GM13977 (cell line): ENCODE results near the gene PCDHGB6.
A peak's percentile ranks its signal among the peaks of the same experiment; 100 is the strongest.
"Not testable (repeated sequence)": the region's sequence is repeated elsewhere in the genome, so short reads cannot be mapped to it uniquely, and the experiment has no call there.

Experiments used
- DNase-seq: peaks from one replicate; pipeline ENCODE4 v3.0.0; 2012; ENCODE audit warnings: low spot score
- CTCF ChIP-seq: IDR thresholded peaks from 2 replicates; pipeline ENCODE4 v1.5.1; 2012; ENCODE audit warnings: mild to moderate bottlenecking, control low read depth; ENCODE audit not compliant: insufficient read depth; ENCODE audit errors: extremely low read depth, missing control alignments
- in situ Hi-C: fragments of 300-500 bp; cut with MboI; formaldehyde crosslinking; loops from one replicate; pipeline ENCODE4 v1.12.0; 2022; ENCODE audit warnings: low sequenced_read_pairs, low pct_unique_long_range_greater_than_20kb, mixed read lengths, inconsistent platforms; ENCODE audit not compliant: unreplicated experiment

PCDHGB6 gene

GRCh38 chr5:141407790-141408505 lies at the start of gene PCDHGB6:
PCDHGB6 (plus strand) TSS chr5:141408021; CDS start chr5:141408203, 182 bp downstream.
- TF ChIP-seq CTCF, result peak; percentile 66
- peak; percentile 68 for DNase-seq
- in situ Hi-C loops, result not testable (repeated sequence)

- in situ Hi-C loops, result no loop called here
- DNase-seq, result peak; percentile 61
- peak; percentile 40 for TF ChIP-seq CTCF
Observed at GRCh38 chr5:141359790-141360426, 47.9 kb upstream of the PCDHGB6 start, which contains the start of gene PCDHGB2. PCDHGB2 (plus strand) TSS chr5:141359994; CDS start chr5:141360136, 142 bp downstream.

GRCh38 chr5:141360685-141361084 lies 47.1 kb upstream of the PCDHGB6 start:
- no peak for DNase-seq
- no peak for TF ChIP-seq CTCF
- in situ Hi-C loops, result no loop called here

GRCh38 chr5:141362719-141363118 lies 45.1 kb upstream of the PCDHGB6 start:
- TF ChIP-seq CTCF, result no peak
- DNase-seq, result no peak
- in situ Hi-C loops, result no loop called here

GRCh38 chr5:141363952-141364660 lies 43.7 kb upstream of the PCDHGB6 start, which contains the start of gene PCDHGA5:
PCDHGA5 (plus strand) TSS chr5:141364162; CDS start chr5:141364331, 169 bp downstream.
- in situ Hi-C loops, result no loop called here
- DNase-seq, result no peak
- no peak for TF ChIP-seq CTCF

GRCh38 chr5:141366016-141366896 lies 41.6 kb upstream of the PCDHGB6 start:
- no peak for DNase-seq
- in situ Hi-C loops, result no loop called here
- TF ChIP-seq CTCF, result no peak
